GM23248 (cell line): ENCODE data around the gene ATP5F1B. TPM values are rescaled to one million over a fixed set of nuclear protein-coding genes. Genes with fewer than 3 reads are reported as not detected.

Source experiments
- DNase-seq: peaks from one replicate; pipeline ENCODE4 v3.0.0-alpha.2; 2015
- H2AFZ ChIP-seq: fragments of 200-600 bp; sonication (generic); 2 replicates; pipeline ENCODE4 v1.6.1; 2016; ENCODE audit warnings: antibody characterized with exemption
- H3F3A ChIP-seq: fragments of 200-600 bp; sonication (generic); 2 replicates; pipeline ENCODE4 v1.6.1; 2016; ENCODE audit warnings: mild to moderate bottlenecking, antibody characterized with exemption, mixed run types; ENCODE audit not compliant: insufficient read depth
- H3K27ac ChIP-seq: fragments of 200-600 bp; sonication (generic); 2 replicates; pipeline ENCODE4 v1.5.1; 2016; ENCODE audit warnings: mild to moderate bottlenecking
- H3K27me3 ChIP-seq: fragments of 200-600 bp; sonication (generic); replicated peaks from 2 replicates; pipeline ENCODE4 v1.6.1; 2016; ENCODE audit warnings: mild to moderate bottlenecking; ENCODE audit not compliant: insufficient read depth
- H3K36me3 ChIP-seq: fragments of 200-600 bp; sonication (generic); 2 replicates; pipeline ENCODE4 v1.6.1; 2016; ENCODE audit warnings: low read depth, mild to moderate bottlenecking
- H3K4me1 ChIP-seq: fragments of 200-600 bp; sonication (generic); 2 replicates; pipeline ENCODE4 v1.6.1; 2016; ENCODE audit warnings: mild to moderate bottlenecking; ENCODE audit not compliant: insufficient read depth
- H3K4me2 ChIP-seq: fragments of 200-600 bp; sonication (generic); one replicate; pipeline ENCODE4 v1.6.1; 2016; ENCODE audit warnings: mild to moderate bottlenecking; ENCODE audit not compliant: unreplicated experiment
- H3K4me3 ChIP-seq: fragments of 200-600 bp; sonication (generic); 2 replicates; pipeline ENCODE4 v1.5.1; 2016; ENCODE audit warnings: mild to moderate bottlenecking
- H3K79me2 ChIP-seq: fragments of 200-600 bp; sonication (generic); 2 replicates; pipeline ENCODE4 v1.6.1; 2016; ENCODE audit warnings: mild to moderate bottlenecking; ENCODE audit not compliant: insufficient read depth
- H3K9ac ChIP-seq: fragments of 200-600 bp; sonication (generic); 2 replicates; pipeline ENCODE4 v1.6.1; 2016; ENCODE audit warnings: mild to moderate bottlenecking
- H3K9me2 ChIP-seq: fragments of 200-600 bp; sonication (generic); 2 replicates; pipeline ENCODE4 v1.6.1; 2016; ENCODE audit warnings: mixed run types, mild to moderate bottlenecking, moderate library complexity; ENCODE audit not compliant: insufficient read depth
- H3K9me3 ChIP-seq: fragments of 200-600 bp; sonication (generic); one replicate; pipeline ENCODE4 v1.6.1; 2017; ENCODE audit warnings: low read depth
- H4K20me1 ChIP-seq: fragments of 200-600 bp; sonication (generic); 2 replicates; pipeline ENCODE4 v1.6.0; 2016; ENCODE audit not compliant: insufficient read depth
- EZH2 ChIP-seq: fragments of 200-600 bp; sonication (generic); IDR thresholded peaks from 2 replicates; pipeline ENCODE4 v1.6.1; 2018; ENCODE audit warnings: antibody characterized with exemption, mild to moderate bottlenecking; ENCODE audit not compliant: insufficient read depth, poor library complexity, severe bottlenecking
- EZH2phosphoT487 ChIP-seq: fragments of 200-600 bp; sonication (generic); IDR thresholded peaks from 2 replicates; pipeline ENCODE4 v1.6.1; 2018; ENCODE audit warnings: antibody characterized with exemption, moderate library complexity, mild to moderate bottlenecking, low read depth; ENCODE audit not compliant: insufficient read depth
- WGBS, 2 experiments: methylation state at CpG; one replicate each; pipeline ENCODE4 v1.1.6; 2015 to 2017; ENCODE audit warnings: low lambda C conversion rate in 2 of 2, low coverage in 1 of 2; ENCODE audit errors: missing lambda C conversion rate in 2 of 2; 5-methylcytosine and 5-hydroxymethylcytosine counted together
- in situ Hi-C: fragments of 300-500 bp; cut with MboI; formaldehyde crosslinking; loops from 2 replicates; pipeline ENCODE4 v1.15.0; 2020
- polyA plus RNA-seq: library from polyadenylated mRNA; unstranded; fragments of >200 nt; fragmentation: Nextera tagmentation; extraction: Ambion mirVana; gene quantifications from 2 replicates; pipeline ENCODE4 v1.2.1, GENCODE V29; 2016
- total RNA-seq: library from RNA; depleted of rRNA; stranded (reverse); fragments of >200 nt; shearing (Covaris generic); gene quantifications from 2 replicates; pipeline ENCODE4 v1.2.3, GENCODE V29; 2014

ATP5F1B gene
- total and polyA plus RNA-seq, 2 experiments from 2014 or later: 505 to 826 TPM

DNA sequence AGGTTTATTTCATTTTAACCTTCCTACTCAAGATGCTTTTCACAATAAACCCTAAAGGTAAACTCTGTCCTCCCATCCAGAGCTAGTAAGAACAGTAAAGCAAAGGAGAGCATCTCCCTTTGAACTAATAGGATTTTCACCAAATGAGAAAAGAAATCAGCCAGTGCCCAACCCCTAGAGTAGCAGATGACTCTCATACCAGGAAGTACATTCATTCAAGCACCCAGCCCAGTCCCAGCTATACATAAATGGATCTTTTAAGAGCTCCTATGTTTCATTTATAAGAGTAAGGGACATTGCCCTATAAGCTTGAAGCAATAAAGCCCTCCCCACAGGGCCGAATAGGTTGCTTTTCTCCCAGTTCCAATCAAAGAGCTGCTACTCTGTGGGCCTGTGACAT, 23.2 kb downstream of the ATP5F1B start:
- 24 to 39% methylated on average over 1 of the region's 1 CpG for WGBS, 2 experiments
- H3K9ac ChIP-seq: peak overlapping the region; percentile 0; the same call in 1 of the 2 replicates
- no peaks in the 10 kb centered on the region for H3K27me3 ChIP-seq
- DNase-seq: peak; percentile 25
- no peak overlapping the region for H2AFZ ChIP-seq
- in situ Hi-C loops: no loop called here
- peaks cover 5% of the 10 kb centered on the region; the same call in 1 of the 2 replicates for H4K20me1 ChIP-seq
- no peaks in the 10 kb centered on the region for H3K9me2 ChIP-seq
- H3K79me2 ChIP-seq: peaks cover 100% of the 10 kb centered on the region
- H3K9me3 ChIP-seq: no peaks in the 10 kb centered on the region
- no peak overlapping the region for H3K4me2 ChIP-seq
- peaks cover 44% of the 10 kb centered on the region for H3K36me3 ChIP-seq
- peaks cover 22% of the 10 kb centered on the region for H3F3A ChIP-seq
- no peak overlapping the region for H3K27ac ChIP-seq
- peaks cover 11% of the 10 kb centered on the region; the same call in 1 of the 2 replicates for H3K4me1 ChIP-seq
- no peak overlapping the region for H3K4me3 ChIP-seq
- TF ChIP-seq EZH2phosphoT487: no peak
- TF ChIP-seq EZH2: no peak

- Histone ChIP-seq H3K4me3 (no peak overlapping the region), H3K9me3 (no peaks in the 10 kb centered on the region), H2AFZ (no peak overlapping the region), H3K9ac (no peak overlapping the region), H3K4me2 (no peak overlapping the region), H3K4me1 (no peaks in the 10 kb centered on the region), H3K9me2 (no peaks in the 10 kb centered on the region), H3F3A (no peaks in the 10 kb centered on the region), H3K27me3 (no peaks in the 10 kb centered on the region), H3K79me2 (peaks cover 100% of the 10 kb centered on the region), H3K36me3 (peaks cover 76% of the 10 kb centered on the region), H4K20me1 (no peaks in the 10 kb centered on the region; the same call in 1 of the 2 replicates), H3K27ac (no peak overlapping the region)
- in situ Hi-C loops: no loop called here
- TF ChIP-seq EZH2phosphoT487 (no peak), EZH2 (no peak)
- no peak for DNase-seq
Observed at GRCh38 chr12:56616925-56617324, 28.9 kb downstream of the ATP5F1B start.

DNA sequence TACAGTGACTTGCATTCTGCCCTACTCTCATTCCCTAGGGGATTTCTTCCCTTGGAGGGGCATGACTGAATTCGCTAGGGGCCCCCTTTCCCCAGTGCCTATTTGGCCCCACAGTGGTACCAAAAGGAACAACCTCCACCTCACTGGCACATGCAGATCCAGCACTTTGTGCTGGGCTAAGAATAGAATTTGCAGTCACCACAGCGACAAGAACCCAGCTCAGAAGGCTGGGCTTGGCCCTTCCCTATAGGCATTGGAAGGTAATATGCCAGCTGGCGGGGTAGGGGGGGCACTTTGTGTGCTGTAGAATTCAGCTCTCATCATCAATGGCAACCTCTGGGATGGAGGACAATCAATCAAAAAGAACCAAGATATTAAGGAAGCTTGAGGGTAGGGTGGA, 29.5 kb downstream of the ATP5F1B start:
- TF ChIP-seq EZH2phosphoT487 (no peak), EZH2 (no peak)
- Histone ChIP-seq H3K27me3 (no peaks in the 10 kb centered on the region), H4K20me1 (no peaks in the 10 kb centered on the region), H2AFZ (no peak overlapping the region), H3K4me3 (no peak overlapping the region), H3K9me2 (no peaks in the 10 kb centered on the region), H3K4me2 (no peak overlapping the region), H3K36me3 (peaks cover 81% of the 10 kb centered on the region), H3K27ac (no peak overlapping the region), H3F3A (no peaks in the 10 kb centered on the region), H3K4me1 (no peaks in the 10 kb centered on the region), H3K9ac (no peak overlapping the region), H3K79me2 (peaks cover 100% of the 10 kb centered on the region), H3K9me3 (no peaks in the 10 kb centered on the region)
- in situ Hi-C loops: no loop called here
- DNase-seq: no peak
- 83 to 88% methylated on average over 3 of the region's 3 CpGs for WGBS, 2 experiments

- no peak for DNase-seq
- no peaks in the 10 kb centered on the region for H4K20me1 ChIP-seq
- no peak overlapping the region for H3K27ac ChIP-seq
- 78 to 79% methylated on average over 8 of the region's 8 CpGs for WGBS, 2 experiments
- no peaks in the 10 kb centered on the region for H3K9me2 ChIP-seq
- TF ChIP-seq EZH2phosphoT487: no peak
- no peak for TF ChIP-seq EZH2
- peaks cover 83% of the 10 kb centered on the region for H3K36me3 ChIP-seq
- no peaks in the 10 kb centered on the region for H3K4me1 ChIP-seq
- H2AFZ ChIP-seq: no peak overlapping the region
- no peaks in the 10 kb centered on the region for H3F3A ChIP-seq
- H3K4me2 ChIP-seq: no peak overlapping the region
- H3K79me2 ChIP-seq: peaks cover 93% of the 10 kb centered on the region
- no peaks in the 10 kb centered on the region for H3K27me3 ChIP-seq
- H3K9me3 ChIP-seq: no peaks in the 10 kb centered on the region
- in situ Hi-C loops: no loop called here
- H3K9ac ChIP-seq: no peak overlapping the region
- no peak overlapping the region for H3K4me3 ChIP-seq
Observed at GRCh38 chr12:56614627-56615026, 31.2 kb downstream of the ATP5F1B start.

DNA sequence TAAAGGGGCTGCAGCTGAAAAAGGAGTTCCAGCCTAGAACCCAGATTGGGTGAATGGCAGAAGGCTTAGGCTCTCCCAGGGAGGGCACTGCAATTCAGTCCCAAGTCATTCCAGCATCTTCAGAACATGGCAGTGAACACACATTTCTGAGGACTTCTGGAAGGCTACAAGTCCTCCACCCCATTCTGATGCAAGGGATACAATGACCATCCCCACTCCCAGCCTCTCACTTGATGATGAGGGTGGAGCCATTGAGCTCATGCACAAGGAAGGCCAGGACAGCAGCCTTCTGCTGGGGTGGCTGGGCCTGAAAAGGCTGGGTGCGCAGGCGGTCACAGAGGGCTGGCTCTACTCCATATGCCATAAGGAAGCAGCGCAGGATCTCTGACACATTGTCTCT, 41.4 kb downstream of the ATP5F1B start:
- Histone ChIP-seq H3K36me3 (peaks cover 92% of the 10 kb centered on the region), H3K27ac (no peak overlapping the region), H3K9me3 (no peaks in the 10 kb centered on the region), H3K27me3 (no peaks in the 10 kb centered on the region), H3K9me2 (no peaks in the 10 kb centered on the region), H3F3A (peaks cover 20% of the 10 kb centered on the region; the same call in 1 of the 2 replicates), H3K9ac (no peak overlapping the region), H2AFZ (no peak overlapping the region), H3K4me2 (no peak overlapping the region), H3K79me2 (peaks cover 17% of the 10 kb centered on the region), H3K4me3 (no peak overlapping the region), H3K4me1 (no peaks in the 10 kb centered on the region), H4K20me1 (no peaks in the 10 kb centered on the region)
- in situ Hi-C loops: no loop called here
- TF ChIP-seq EZH2phosphoT487: no peak
- no peak for TF ChIP-seq EZH2
- WGBS, 2 experiments: 91 to 92% methylated on average over 3 of the region's 3 CpGs
- DNase-seq: peak; percentile 25
